ENCODE data around the gene COL4A6.

GRCh38 chrX:108165383-108166111, 272.7 kb downstream of the COL4A6 start:
- TF ChIP-seq CTCF (IDR thresholded peaks at IDR 0.05) (peak in 2 of 7 experiments; percentile 15 to 28), EP300 (IDR thresholded peaks at IDR 0.05) (no peak), POLR2A (IDR thresholded peaks at IDR 0.05) (no peak), POLR2AphosphoS5 (IDR thresholded peaks at IDR 0.05) (no peak)
